Heart left ventricle (tissue), 16 donors: ENCODE results near the gene LYRM4. TPM values are rescaled to one million over a fixed set of nuclear protein-coding genes. Genes with fewer than 3 reads are reported as not detected.

ENCODE experiments used
- ATAC-seq, 4 donors: fragments of 200-7000 bp; cut with Tn5 transposase; one replicate each; pipeline ENCODE4 v1.9.1; 2020 to 2022; ENCODE audit warnings: moderate library complexity in 4 of 4, mild to moderate bottlenecking in 3 of 4, moderate number of reproducible peaks in 1 of 4
- DNase-seq, 5 donors: peaks; one replicate each; pipeline ENCODE4 v3.0.0-alpha.2; 2020
- H3K27ac ChIP-seq, 12 donors: fragments of 200-600 bp; sonication (generic) in 4 of 12; one replicate each; pipeline versions ENCODE4 v1.5.0 to v1.8.0; 2016 to 2022; ENCODE audit warnings: mild to moderate bottlenecking in 2 of 12
- H3K27me3 ChIP-seq, 9 donors: fragments of 200-600 bp; sonication (generic) in 2 of 9; one replicate each; pipeline versions ENCODE4 v1.5.1 to v1.8.0; 2016 to 2022; ENCODE audit warnings: mild to moderate bottlenecking in 3 of 9
- H3K36me3 ChIP-seq, 9 donors: fragments of 200-600 bp; sonication (generic) in 2 of 9; one replicate each; pipeline versions ENCODE4 v1.5.0 to v1.8.0; 2018 to 2022; ENCODE audit warnings: mild to moderate bottlenecking in 2 of 9
- H3K4me1 ChIP-seq, 12 donors: fragments of 200-600 bp; sonication (generic) in 4 of 12; one replicate each; pipeline versions ENCODE4 v1.5.0 to v1.8.0; 2016 to 2022; ENCODE audit warnings: mild to moderate bottlenecking in 3 of 12
- H3K4me3 ChIP-seq, 12 donors: fragments of 200-600 bp; sonication (generic) in 4 of 12; one replicate each; pipeline versions ENCODE4 v1.5.0 to v1.8.0; 2017 to 2022; ENCODE audit warnings: mild to moderate bottlenecking in 9 of 12, moderate library complexity in 4 of 12
- H3K9me3 ChIP-seq, 12 donors: fragments of 200-600 bp; sonication (generic) in 4 of 12; one replicate each; pipeline versions ENCODE4 v1.5.0 to v1.8.0; 2016 to 2022; ENCODE audit warnings: mild to moderate bottlenecking in 1 of 12
- CTCF ChIP-seq, 12 donors: fragments of 200-600 bp; sonication (generic) in 4 of 12; IDR thresholded peaks; one replicate each; pipeline versions ENCODE4 v1.5.0 to v1.8.0; 2018 to 2022; ENCODE audit warnings: antibody characterized with exemption in 12 of 12, mild to moderate bottlenecking in 5 of 12
- POLR2A ChIP-seq, 2 donors: fragments of 450-650 bp; IDR thresholded peaks; one replicate each; pipeline ENCODE4 v1.6.1; 2017; ENCODE audit warnings: antibody characterized with exemption in 2 of 2, mild to moderate bottlenecking in 2 of 2, moderate library complexity in 2 of 2
- WGBS, 4 donors: extraction: QIAGEN DNeasy Blood & Tissue Kit in 2 of 4; methylation state at CpG; one replicate each; pipeline versions ENCODE4 v1.1.5 to v1.1.7; 2013 to 2018; 5-methylcytosine and 5-hydroxymethylcytosine counted together
- intact Hi-C, 10 donors: fragments of 100-400 bp; cut with DNase I; formaldehyde crosslinking; loops; one replicate each; pipeline versions ENCODE4 v1.11.1 to v1.14.2; 2022
- polyA plus RNA-seq, 2 donors: library from polyadenylated mRNA; stranded (reverse); fragments of 200-250 nt; gene quantifications; one replicate each; pipeline ENCODE4 v1.2.3, GENCODE V29; 2013
- total RNA-seq, 9 donors: library from RNA; depleted of rRNA in 2 of 9; stranded (reverse); fragments of >200 nt in 2 of 9; fragmentation: NEBNext Ultra II Directional in 3 of 9; extraction: Animal tissue kit (Norgen Biotek cat#: 25700) in 3 of 9; gene quantifications; one replicate each; pipeline versions ENCODE4 v1.1.0 to v1.2.4, GENCODE V29; 2016 to 2023
- donor health status: ischemic (EF 13 %, LVEDD 7.1; RV severe dilation, severe dysfunction).
- donor health status: healthy with polysubstance abuse.
- donor health status: DM: no; HTN: yes; CAD: no.
- donor health status: DM: no; HTN: no; CAD: no.
- donor health status: ischemic (EF 25% LVEDD 6.9; RV normal size, moderate dysfunction).
- donor health status: ischemic (EF 25% LVEDD 5.7; RV mildly dilated, moderate dysfunction).
- donor health status: healthy.
- donor health status: DM: yes; HTN: yes; CAD: no.
- donor health status: ischemic (EF 35%, LVEDD 5.7; RV mildly dilated, moderate dysfunction).
- donor health status: nonischemic (EF 11% LVEDD 7.7; RV severe dilation, severe dysfunction).
- donor health status: DM: yes; HTN: yes; CAD: no.
- donor health status: PGD.
- donor health status: ischemic (EF 29% LVEDD 5.4; RV normal size, mild dysfunction).
- donor health status: nonischemic (EF 23%, LVEDD 6.1; RV moderate dilation, normal function).

LYRM4 gene
- total and polyA plus RNA-seq, 11 donors: 18.8 to 39.7 (median 21.3) TPM

- intact Hi-C loops: no loop called here
- Histone ChIP-seq H3K36me3 (no peaks in the 10 kb centered on the region), H3K27me3 (no peaks in the 10 kb centered on the region), H3K4me3 (no peak overlapping the region), H3K4me1 (peaks cover 0 to 18% (median 11%) of the 10 kb centered on the region in 12 donors), H3K9me3 (no peaks in the 10 kb centered on the region), H3K27ac (no peak overlapping the region)
- no peak for ATAC-seq
- no peak for DNase-seq
- WGBS, 4 donors: 71 to 90% (median 80%) methylated on average over 10 of the region's 10 CpGs
- TF ChIP-seq POLR2A (IDR thresholded peaks at IDR 0.05): no peak
- TF ChIP-seq CTCF (IDR thresholded peaks at IDR 0.05): no peak
Measured at GRCh38 chr6:5130135-5130866, 130.4 kb downstream of the LYRM4 start.

- H3K27ac ChIP-seq: no peak overlapping the region
- no peaks in the 10 kb centered on the region for H3K27me3 ChIP-seq
- TF ChIP-seq POLR2A (IDR thresholded peaks at IDR 0.05) (no peak), CTCF (IDR thresholded peaks at IDR 0.05) (no peak)
- H3K4me1 ChIP-seq: peaks cover 0 to 18% (median 11%) of the 10 kb centered on the region in 12 donors
- no peak for ATAC-seq
- DNase-seq: no peak
- no peak overlapping the region for H3K4me3 ChIP-seq
- intact Hi-C loops: loop anchor here in 1 of 10 donors (5.0 kb wide), 1 partner anchor 66 kb away; no protein-coding TSS in a partner anchor
- H3K36me3 ChIP-seq: no peaks in the 10 kb centered on the region
- 75 to 84% (median 79%) methylated on average over 4 of the region's 4 CpGs for WGBS, 4 donors
- no peaks in the 10 kb centered on the region for H3K9me3 ChIP-seq
Measured at GRCh38 chr6:5128351-5128750, 132.4 kb downstream of the LYRM4 start.

GRCh38 chr6:5127106-5127687 is 133.6 kb downstream of the LYRM4 start:
- Histone ChIP-seq H3K4me1 (peaks cover 0 to 15% (median 4%) of the 10 kb centered on the region in 12 donors), H3K4me3 (no peak overlapping the region), H3K27ac (no peak overlapping the region), H3K27me3 (no peaks in the 10 kb centered on the region), H3K36me3 (no peaks in the 10 kb centered on the region), H3K9me3 (no peaks in the 10 kb centered on the region)
- WGBS, 4 donors: 83 to 92% (median 89%) methylated on average over 8 of the region's 8 CpGs
- TF ChIP-seq CTCF (IDR thresholded peaks at IDR 0.05) (no peak), POLR2A (IDR thresholded peaks at IDR 0.05) (no peak)
- ATAC-seq (no peak), DNase-seq (no peak)
- intact Hi-C loops: loop anchor here in 1 of 10 donors (5.0 kb wide), 1 partner anchor 65 kb away; no protein-coding TSS in a partner anchor

GRCh38 chr6:5126214-5126613 is 134.5 kb downstream of the LYRM4 start:
- Histone ChIP-seq H3K36me3 (no peaks in the 10 kb centered on the region), H3K27ac (no peak overlapping the region), H3K4me3 (no peak overlapping the region), H3K9me3 (no peaks in the 10 kb centered on the region), H3K27me3 (no peaks in the 10 kb centered on the region), H3K4me1 (peaks cover 0 to 19% (median under 1%) of the 10 kb centered on the region in 12 donors)
- intact Hi-C loops: loop anchor here in 1 of 10 donors (5.0 kb wide), 1 partner anchor 64 kb away; no protein-coding TSS in a partner anchor
- 32 to 69% (median 49%) methylated on average over 3 to 4 of the region's 4 CpGs for WGBS, 4 donors
- no peak for TF ChIP-seq CTCF (IDR thresholded peaks at IDR 0.05)
- TF ChIP-seq POLR2A (IDR thresholded peaks at IDR 0.05): no peak
- ATAC-seq: no peak
- DNase-seq: no peak
